K562 (cell line): Measurements from ENCODE around the gene ZDHHC19. TPM values are rescaled to one million over a fixed set of nuclear protein-coding genes. Genes with fewer than 3 reads are reported as not detected.
A peak's percentile ranks its signal among the peaks of the same experiment; 100 is the strongest.

Experiments used
- CHD7 ChIP-seq: fragments of 200-600 bp; sonication (generic); IDR thresholded peaks from one replicate; pipeline ENCODE4 v1.6.1; 2012; ENCODE audit warnings: mild to moderate bottlenecking, low read depth, low read length, inconsistent platforms
- CREBBP ChIP-seq: IDR thresholded peaks from one replicate; pipeline ENCODE4 v1.6.1; 2012; ENCODE audit warnings: low read depth, mild to moderate bottlenecking, control low read depth, inconsistent platforms, low read length
- FOSL1 ChIP-seq: fragments of 200-800 bp; sonication (Bioruptor generic); conservative IDR thresholded peaks from 2 replicates; pipeline ENCODE4 v1.6.1; 2016; ENCODE audit warnings: missing genetic modification characterization, missing compliant biosample characterization
- HNRNPUL1 ChIP-seq: fragments of 200-400 bp; formaldehyde crosslinking; IDR thresholded peaks from 2 replicates; pipeline ENCODE4 v1.6.1; 2017; ENCODE audit warnings: low read length
- MECOM ChIP-seq: fragments of 250-450 bp; sonication (Bioruptor Pico); IDR thresholded peaks from 2 replicates; pipeline ENCODE4 v1.8.0; 2022; ENCODE audit warnings: inconsistent platforms
- PURB ChIP-seq: sonication (generic); formaldehyde crosslinking; IDR thresholded peaks from 2 replicates; pipeline ENCODE4 v1.9.0; 2021; ENCODE audit warnings: low read depth, mild to moderate bottlenecking, missing genetic modification reagents
- SMARCC2 ChIP-seq: fragments of 450-650 bp; IDR thresholded peaks from 2 replicates; pipeline ENCODE4 v1.6.1; 2017; ENCODE audit warnings: antibody characterized with exemption, moderate library complexity, mild to moderate bottlenecking, low read depth
- TRIM24 ChIP-seq, 2 experiments: fragments of 450-650 bp; IDR thresholded peaks; 2 replicates each; pipeline ENCODE4 v1.6.1; 2016
- ZBTB33 ChIP-seq: sonication (generic); formaldehyde crosslinking; IDR thresholded peaks from 2 replicates; pipeline ENCODE4 v1.8.1; 2023; ENCODE audit warnings: mild to moderate bottlenecking, missing genetic modification reagents
- ZNF586 ChIP-seq: fragments of 450-650 bp; formaldehyde crosslinking; conservative IDR thresholded peaks from 2 replicates; pipeline ENCODE4 v1.4.0; 2020; ENCODE audit warnings: mild to moderate bottlenecking, moderate library complexity
- polyA plus RNA-seq, 8 experiments: library from polyadenylated mRNA; depleted of rRNA in 4 of 8; stranded (reverse) in 5 of 8; unstranded in 3 of 8; fragments of >200 nt; fragmentation: Nextera tagmentation in 2 of 8; fragmentation: Illumina TruSeq in 1 of 8; extraction: Ambion mirVana in 2 of 8; extraction: Trizol in 1 of 8; gene quantifications; 2 replicates each; pipeline versions ENCODE4 v1.2.1 to v1.2.3, GENCODE V29; 2011 to 2014; ENCODE audit warnings: inconsistent platforms in 1 of 8, missing spikeins in 1 of 8
- total RNA-seq, 7 experiments: library from RNA; depleted of rRNA in 6 of 7; stranded (reverse); fragments of >200 nt in 6 of 7; fragmentation: Illumina TruSeq in 2 of 7; extraction: Trizol in 2 of 7; gene quantifications; 2 replicates each; pipeline versions ENCODE4 v1.2.1 to v1.2.3, GENCODE V29; 2011 to 2021; ENCODE audit warnings: low replicate concordance in 1 of 7
- TF ChIP-seq, protein P1 (sequence below): sonication (generic); formaldehyde crosslinking; IDR thresholded peaks from 2 replicates; pipeline ENCODE4 v1.8.1; 2023; ENCODE audit warnings: mild to moderate bottlenecking, missing genetic modification reagents
- TF ChIP-seq, protein P2 (sequence below): fragments of 450-650 bp; IDR thresholded peaks from one replicate; pipeline ENCODE4 v1.6.1; 2018; ENCODE audit warnings: mild to moderate bottlenecking, moderate library complexity; ENCODE audit not compliant: partially characterized antibody

The ZDHHC19 gene
- total and polyA plus RNA-seq, 9 of the 15 experiments (the other 6 are each of a cell fraction or from before 2014, with no cell fraction given) = 0.40 to 5.5 (median 1.1) TPM

DNA sequence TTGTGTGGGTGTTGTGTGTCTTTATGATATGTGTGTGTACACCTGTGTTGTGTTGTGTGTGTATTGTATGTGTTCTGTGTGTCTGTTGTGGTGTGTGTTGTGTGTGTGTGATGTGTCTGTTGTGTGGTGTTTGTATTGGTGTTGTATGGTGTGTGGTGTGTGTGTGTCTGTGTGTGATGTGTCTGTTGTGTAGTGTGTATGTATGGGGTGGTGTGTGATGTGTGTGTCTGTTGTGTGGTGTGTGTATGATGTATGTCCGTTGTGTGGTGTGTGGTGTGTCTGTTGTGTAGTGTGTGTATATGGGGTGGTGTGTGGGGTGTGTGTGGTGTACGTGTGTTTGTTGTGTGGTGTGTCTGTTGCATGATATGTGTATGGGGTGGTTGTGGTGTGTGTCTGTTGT is 46.6 kb downstream of the ZDHHC19 start (continued):
- no peak; the same call in 1 of the 2 replicates for TF ChIP-seq ZBTB33
- no peak for TF ChIP-seq MECOM
- TF ChIP-seq HNRNPUL1 = no peak
- no peak for TF ChIP-seq SMARCC2
- TF ChIP-seq, protein P1, sequence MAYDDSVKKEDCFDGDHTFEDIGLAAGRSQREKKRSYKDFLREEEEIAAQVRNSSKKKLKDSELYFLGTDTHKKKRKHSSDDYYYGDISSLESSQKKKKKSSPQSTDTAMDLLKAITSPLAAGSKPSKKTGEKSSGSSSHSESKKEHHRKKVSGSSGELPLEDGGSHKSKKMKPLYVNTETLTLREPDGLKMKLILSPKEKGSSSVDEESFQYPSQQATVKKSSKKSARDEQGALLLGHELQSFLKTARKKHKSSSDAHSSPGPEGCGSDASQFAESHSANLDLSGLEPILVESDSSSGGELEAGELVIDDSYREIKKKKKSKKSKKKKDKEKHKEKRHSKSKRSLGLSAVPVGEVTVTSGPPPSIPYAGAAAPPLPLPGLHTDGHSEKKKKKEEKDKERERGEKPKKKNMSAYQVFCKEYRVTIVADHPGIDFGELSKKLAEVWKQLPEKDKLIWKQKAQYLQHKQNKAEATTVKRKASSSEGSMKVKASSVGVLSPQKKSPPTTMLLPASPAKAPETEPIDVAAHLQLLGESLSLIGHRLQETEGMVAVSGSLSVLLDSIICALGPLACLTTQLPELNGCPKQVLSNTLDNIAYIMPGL = no peak
- peak; percentile 30 to 78 for TF ChIP-seq TRIM24 (IDR thresholded peaks at IDR 0.05)
- TF ChIP-seq ZNF586 (CRISPR knock-in tag) = no peak
- no peak for TF ChIP-seq CREBBP
- no peak for TF ChIP-seq CHD7
- no peak for TF ChIP-seq FOSL1
- TF ChIP-seq, protein P2, sequence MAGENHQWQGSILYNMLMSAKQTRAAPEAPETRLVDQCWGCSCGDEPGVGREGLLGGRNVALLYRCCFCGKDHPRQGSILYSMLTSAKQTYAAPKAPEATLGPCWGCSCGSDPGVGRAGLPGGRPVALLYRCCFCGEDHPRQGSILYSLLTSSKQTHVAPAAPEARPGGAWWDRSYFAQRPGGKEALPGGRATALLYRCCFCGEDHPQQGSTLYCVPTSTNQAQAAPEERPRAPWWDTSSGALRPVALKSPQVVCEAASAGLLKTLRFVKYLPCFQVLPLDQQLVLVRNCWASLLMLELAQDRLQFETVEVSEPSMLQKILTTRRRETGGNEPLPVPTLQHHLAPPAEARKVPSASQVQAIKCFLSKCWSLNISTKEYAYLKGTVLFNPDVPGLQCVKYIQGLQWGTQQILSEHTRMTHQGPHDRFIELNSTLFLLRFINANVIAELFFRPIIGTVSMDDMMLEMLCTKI = no peak
- no peak for TF ChIP-seq PURB (CRISPR knock-in tag)
